H1 (cell line): ENCODE results near the gene CDH16. TPM values are rescaled to one million over a fixed set of nuclear protein-coding genes. Genes with fewer than 3 reads are reported as not detected.

Experiments
- CTCF ChIA-PET: fragments of 300-600 bp; sonication (Branson Sonifier 250); formaldehyde crosslinking; loops from one replicate; lab custom pipeline; 2021; ENCODE audit not compliant: partially characterized antibody; lab: Charles Lee
- POLR2A ChIA-PET: fragments of 300-600 bp; sonication (Branson Sonifier 250); formaldehyde crosslinking; loops from one replicate; lab custom pipeline; 2021; ENCODE audit warnings: inconsistent platforms; ENCODE audit not compliant: partially characterized antibody; lab: Charles Lee
- DNase-seq, 2 experiments: peaks; one replicate each; pipeline versions ENCODE4 v3.0.0 to v3.0.0-alpha.2; 2010 to 2022; ENCODE audit warnings: low spot score in 2 of 2, low read depth in 1 of 2, mixed read lengths in 1 of 2
- FAIRE-seq: peaks from 2 replicates; lab custom pipeline; 2011; peaks lifted over from hg19 to GRCh38; lab: Jason Lieb, UNC
- H2AFZ ChIP-seq: 2 replicates; pipeline ENCODE4 v1.8.1; 2012; ENCODE audit warnings: low read length, inconsistent platforms
- H2AK5ac ChIP-seq: 2 replicates; pipeline ENCODE4 v1.6.1; 2013; ENCODE audit warnings: low read depth, low read length
- H2BK120ac ChIP-seq: replicated peaks from 2 replicates; pipeline ENCODE3; 2013; ENCODE audit warnings: low read depth, low read length, inconsistent platforms
- H2BK12ac ChIP-seq: 2 replicates; pipeline ENCODE4 v1.6.1; 2013; ENCODE audit warnings: low read depth, low read length
- H2BK15ac ChIP-seq: 2 replicates; pipeline ENCODE4 v1.6.1; 2013; ENCODE audit warnings: low read length
- H2BK20ac ChIP-seq: 2 replicates; pipeline ENCODE4 v1.6.1; 2013; ENCODE audit warnings: low read length
- H2BK5ac ChIP-seq: 2 replicates; pipeline ENCODE4 v1.6.1; 2013; ENCODE audit warnings: low read depth, low read length
- H3K14ac ChIP-seq: 2 replicates; pipeline ENCODE4 v1.6.1; 2013; ENCODE audit warnings: inconsistent platforms; ENCODE audit not compliant: insufficient read length
- H3K18ac ChIP-seq: 2 replicates; pipeline ENCODE4 v1.6.1; 2013; ENCODE audit warnings: low read length; ENCODE audit errors: extremely low read depth
- H3K23ac ChIP-seq: 2 replicates; pipeline ENCODE4 v1.6.1; 2013; ENCODE audit warnings: inconsistent platforms; ENCODE audit not compliant: insufficient read length
- H3K23me2 ChIP-seq: 2 replicates; pipeline ENCODE4 v1.6.1; 2013; ENCODE audit warnings: low read depth, low read length
- H3K27ac ChIP-seq: 2 replicates; pipeline ENCODE4 v1.6.1; 2011; ENCODE audit warnings: low read depth, low read length, inconsistent platforms
- H3K27me3 ChIP-seq, 4 experiments: replicated peaks in 1 of 4; 1 replicate in 1 of 4; 2 replicates in 3 of 4; pipeline versions ENCODE4 v1.6.1 to v1.8.1; 2011 to 2013; ENCODE audit warnings: low read length in 3 of 4, mild to moderate bottlenecking in 3 of 4, inconsistent platforms in 2 of 4, mixed read lengths in 2 of 4, moderate library complexity in 1 of 4; ENCODE audit not compliant: control insufficient read depth in 3 of 4, insufficient read depth in 3 of 4; ENCODE audit errors: extremely low read depth in 1 of 4
- H3K36me3 ChIP-seq, 4 experiments: 2 replicates each; pipeline versions ENCODE4 v1.6.1 to v1.8.1; 2011 to 2013; ENCODE audit warnings: mild to moderate bottlenecking in 4 of 4, low read length in 3 of 4, moderate library complexity in 2 of 4, control low read depth in 1 of 4, inconsistent platforms in 1 of 4; ENCODE audit not compliant: insufficient read depth in 4 of 4, control insufficient read depth in 2 of 4
- H3K4ac ChIP-seq: replicated peaks from 2 replicates; pipeline ENCODE3; 2013; ENCODE audit warnings: low read length, low read depth, mixed read lengths, inconsistent platforms; ENCODE audit not compliant: insufficient read length
- H3K4me1 ChIP-seq, 4 experiments: replicated peaks in 1 of 4; 1 replicate in 1 of 4; 2 replicates in 3 of 4; pipeline versions ENCODE4 v1.6.1 to v1.8.1; 2011 to 2013; ENCODE audit warnings: low read length in 3 of 4, inconsistent platforms in 2 of 4, mixed read lengths in 1 of 4; ENCODE audit not compliant: insufficient read depth in 4 of 4, control insufficient read depth in 3 of 4
- H3K4me2 ChIP-seq, 2 experiments: 2 replicates each; pipeline versions ENCODE4 v1.6.1 to v1.8.1; 2011 to 2013; ENCODE audit warnings: low read depth in 2 of 2, low read length in 2 of 2, control low read depth in 1 of 2, inconsistent platforms in 1 of 2, mild to moderate bottlenecking in 1 of 2; ENCODE audit not compliant: insufficient read depth in 1 of 2
- H3K4me3 ChIP-seq, 4 experiments: fragments of 200-600, 300-600 bp in 1 of 4; sonication (generic), shearing (Covaris generic), sonication (Bioruptor Twin) in 1 of 4; 2 replicates each; pipeline versions ENCODE4 v1.5.1 to v1.8.1; 2011 to 2016; ENCODE audit warnings: low read length in 4 of 4, low read depth in 3 of 4, control low read depth in 2 of 4, inconsistent platforms in 2 of 4, mild to moderate bottlenecking in 2 of 4, mixed read lengths in 1 of 4, moderate library complexity in 1 of 4; ENCODE audit not compliant: insufficient read depth in 2 of 4; ENCODE audit errors: extremely low read depth in 1 of 4
- H3K56ac ChIP-seq: replicated peaks from 2 replicates; pipeline ENCODE3; 2013; ENCODE audit warnings: low read depth, mild to moderate bottlenecking, mixed read lengths, low read length, inconsistent platforms; ENCODE audit not compliant: insufficient read length
- H3K79me1 ChIP-seq: 2 replicates; pipeline ENCODE4 v1.6.1; 2013; ENCODE audit warnings: low read depth, low read length, control low read depth
- H3K79me2 ChIP-seq, 2 experiments: 2 replicates each; pipeline versions ENCODE4 v1.6.1 to v1.8.1; 2012 to 2013; ENCODE audit warnings: low read length in 2 of 2, mild to moderate bottlenecking in 2 of 2, inconsistent platforms in 1 of 2; ENCODE audit not compliant: insufficient read depth in 2 of 2, control insufficient read depth in 1 of 2
- H3K9ac ChIP-seq, 4 experiments: replicated peaks in 1 of 4; 1 replicate in 1 of 4; 2 replicates in 3 of 4; pipeline versions ENCODE4 v1.6.1 to v1.8.1; 2011 to 2013; ENCODE audit warnings: low read depth in 3 of 4, low read length in 3 of 4, control low read depth in 2 of 4, mild to moderate bottlenecking in 2 of 4, moderate library complexity in 2 of 4, inconsistent platforms in 1 of 4; ENCODE audit errors: extremely low read depth in 1 of 4
- H3K9me3 ChIP-seq, 2 experiments: 2 replicates each; pipeline versions ENCODE4 v1.6.1 to v1.8.1; 2012 to 2013; ENCODE audit warnings: mild to moderate bottlenecking in 2 of 2, moderate library complexity in 2 of 2, control low read depth in 1 of 2, inconsistent platforms in 1 of 2, low read depth in 1 of 2, low read length in 1 of 2, mixed read lengths in 1 of 2; ENCODE audit not compliant: insufficient read depth in 2 of 2
- H4K20me1 ChIP-seq, 2 experiments: replicated peaks in 1 of 2; 2 replicates each; pipeline versions ENCODE3 to v1.8.1; 2011 to 2013; ENCODE audit warnings: inconsistent platforms in 2 of 2, low read length in 2 of 2, mild to moderate bottlenecking in 1 of 2; ENCODE audit not compliant: insufficient read depth in 2 of 2, control insufficient read depth in 1 of 2
- H4K5ac ChIP-seq: 2 replicates; pipeline ENCODE4 v1.6.1; 2013; ENCODE audit warnings: low read length, low read depth, mixed read lengths, inconsistent platforms; ENCODE audit not compliant: insufficient read length
- H4K8ac ChIP-seq: 2 replicates; pipeline ENCODE4 v1.8.0; 2013; ENCODE audit warnings: mild to moderate bottlenecking, moderate library complexity, low read length, inconsistent platforms; ENCODE audit not compliant: insufficient read depth; ENCODE audit errors: extremely low read depth
- H4K91ac ChIP-seq: replicated peaks from 2 replicates; pipeline ENCODE3; 2013; ENCODE audit warnings: low read length, mixed read lengths, inconsistent platforms; ENCODE audit not compliant: insufficient read length
- GTF2F1 ChIP-seq: IDR thresholded peaks from 2 replicates; pipeline ENCODE4 v1.6.1; 2012; ENCODE audit warnings: low read depth, low read length, improper control_type of control experiment, borderline replicate concordance
- SAP30 ChIP-seq: fragments of 300-600 bp; sonication (generic); IDR thresholded peaks from 2 replicates; pipeline ENCODE4 v1.7.1; 2012; ENCODE audit warnings: low read length, moderate library complexity, mild to moderate bottlenecking, inconsistent platforms; ENCODE audit not compliant: insufficient read depth, insufficient replicate concordance
- TEAD4 ChIP-seq: IDR thresholded peaks from 2 replicates; pipeline ENCODE4 v1.6.1; 2012; ENCODE audit warnings: low read depth, low read length, inconsistent platforms, mixed read lengths
- WGBS, 2 experiments: shearing (Covaris generic) in 1 of 2; methylation state at CpG; one replicate each; pipeline versions ENCODE4 v1.1.6 to v1.1.7; 2013 to 2015; ENCODE audit warnings: low lambda C conversion rate in 2 of 2, mixed read lengths in 2 of 2, inconsistent platforms in 1 of 2, low coverage in 1 of 2, missing lambda C conversion rate in 1 of 2; ENCODE audit not compliant: insufficient replicate concordance in 2 of 2, insufficient coverage in 1 of 2, insufficient read length in 1 of 2; ENCODE audit errors: extremely low coverage in 1 of 2, missing lambda C conversion rate in 1 of 2; 5-methylcytosine and 5-hydroxymethylcytosine counted together
- polyA plus RNA-seq, 7 experiments: library from polyadenylated mRNA; depleted of rRNA in 3 of 7; stranded (reverse) in 5 of 7; unstranded in 2 of 7; fragments of >200 nt in 5 of 7; fragments of 200-250 nt in 2 of 7; gene quantifications; 1 replicate in 5 of 7; 2 replicates in 1 of 7; 4 replicates in 1 of 7; pipeline versions ENCODE4 v1.2.1 to v1.2.3, GENCODE V29; 2011 to 2013; ENCODE audit warnings: missing spikeins in 2 of 7, mixed read lengths in 2 of 7
- total RNA-seq: library from RNA; stranded (reverse); fragmentation: NEBNext Ultra II Directional; extraction: Animal tissue kit (Norgen Biotek cat#: 25700); gene quantifications from 2 replicates; pipeline ENCODE4 v1.2.1, GENCODE V29; 2021

Gene CDH16
- total and polyA plus RNA-seq, 2 of the 8 experiments (the other 6 are each of a cell fraction or from before 2014, with no cell fraction given) = not detected

DNA sequence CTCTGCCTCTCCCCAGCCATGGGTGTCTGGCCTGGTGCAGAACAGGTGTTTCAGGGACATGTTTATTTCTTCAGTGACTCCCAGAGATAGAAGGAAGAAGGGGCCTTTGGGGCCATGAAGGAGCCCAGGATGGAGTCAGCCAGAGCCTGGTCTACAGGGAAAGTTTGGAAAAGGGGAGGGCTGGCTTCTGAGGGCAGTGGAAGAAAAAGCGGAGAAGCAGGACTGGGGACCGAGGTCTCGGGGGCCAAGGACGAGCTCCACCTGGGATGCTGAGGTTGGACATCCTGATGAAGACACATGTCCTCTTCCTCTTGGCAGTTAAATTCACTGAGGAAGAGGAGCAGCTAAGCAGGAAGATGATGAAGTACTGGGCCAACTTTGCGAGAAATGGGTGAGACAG, 24.3 kb upstream of the CDH16 start:
- DNase-seq (no peak), FAIRE-seq (no peak)
- Histone ChIP-seq H3K27me3 (peaks cover 3 to 8% (median 7%) of the 10 kb centered on the region in 4 experiments), H3K14ac (no peak overlapping the region), H2AFZ (no peak overlapping the region), H3K18ac (no peak overlapping the region), H2BK15ac (no peak overlapping the region), H3K23ac (no peak overlapping the region), H4K5ac (no peak overlapping the region), H3K27ac (no peak overlapping the region), H3K79me2 (no peaks in the 10 kb centered on the region), H2BK12ac (no peak overlapping the region), H3K56ac (no peak overlapping the region), H2BK20ac (no peak overlapping the region), H4K8ac (no peak overlapping the region; the same call in 1 of the 2 replicates), H2AK5ac (no peak overlapping the region), H3K4me2 (no peak overlapping the region), H3K23me2 (no peaks in the 10 kb centered on the region; the same call in 1 of the 2 replicates), H3K9me3 (no peaks in the 10 kb centered on the region), H4K91ac (no peak overlapping the region), H3K79me1 (no peaks in the 10 kb centered on the region), H2BK120ac (no peak overlapping the region), H3K9ac (no peak overlapping the region), H3K36me3 (peaks cover 5 to 18% (median 15%) of the 10 kb centered on the region in 4 experiments; a peak in 7 of 8 replicates), H3K4me3 (no peak overlapping the region), H3K4me1 (peaks cover 0 to 3% (median 1%) of the 10 kb centered on the region in 4 experiments; a peak in 1 of 7 replicates), H4K20me1 (peaks cover 0 to 3% of the 10 kb centered on the region in 2 experiments), H2BK5ac (no peak overlapping the region), H3K4ac (no peak overlapping the region)
- ChIA-PET CTCF (interaction anchor here (0.9 to 4.7 kb wide), 10 partner anchors 11 to 342 kb away, joined by 3 to 18 read pairs (median 4); no protein-coding TSS in a partner anchor), POLR2A (interaction anchor here (0.9 to 1.9 kb wide), 4 partner anchors 14 to 42 kb away, joined by 3 to 6 read pairs (median 3); partner anchors contain the start of gene CDH16)
- WGBS, 2 experiments = 92% methylated on average over 5 of the region's 5 CpGs; no CpG with 5 or more reads in 1 of the 2 experiments
- TF ChIP-seq GTF2F1 (no peak), SAP30 (no peak), TEAD4 (no peak)
